GM19395 (cell line): ENCODE results near the gene MAP4K3.
A peak's percentile ranks its signal among the peaks of the same experiment; 100 is the strongest.
"Not testable (repeated sequence)": the region's sequence is repeated elsewhere in the genome, so short reads cannot be mapped to it uniquely, and the experiment has no call there.

Experiments used
- ATAC-seq: cut with Tn5 transposase; IDR thresholded peaks from one replicate; pipeline ENCODE4 v1.9.1; 2021; ENCODE audit warnings: mild to moderate bottlenecking, moderate library complexity; ENCODE audit not compliant: unreplicated experiment

The MAP4K3 gene

GRCh38 chr2:39246382-39246980, 190.6 kb downstream of the MAP4K3 start:
- ATAC-seq: no peak

- ATAC-seq: not testable (repeated sequence)
Observed at GRCh38 chr2:39244963-39245625, 192.0 kb downstream of the MAP4K3 start.

GRCh38 chr2:39244241-39244862, 192.7 kb downstream of the MAP4K3 start:
- not testable (repeated sequence) for ATAC-seq

GRCh38 chr2:39243469-39244123, 193.5 kb downstream of the MAP4K3 start, which contains the start of gene CDKL4:
CDKL4 (minus strand) TSS chr2:39243970.
- ATAC-seq: no peak

- ATAC-seq: no peak
Observed at GRCh38 chr2:39241588-39241987, 195.5 kb downstream of the MAP4K3 start.

- ATAC-seq: no peak
Observed at GRCh38 chr2:39240758-39241157, 196.3 kb downstream of the MAP4K3 start.

GRCh38 chr2:39234754-39235153, 202.3 kb downstream of the MAP4K3 start:
- ATAC-seq: no peak

GRCh38 chr2:39232141-39232540, 204.9 kb downstream of the MAP4K3 start:
- ATAC-seq: no peak

GRCh38 chr2:39228413-39229209, 208.5 kb downstream of the MAP4K3 start:
- ATAC-seq: peak; percentile 33

GRCh38 chr2:39227628-39228412, 209.3 kb downstream of the MAP4K3 start:
- peak; percentile 79 for ATAC-seq

GRCh38 chr2:39225567-39225966, 211.5 kb downstream of the MAP4K3 start:
- no peak for ATAC-seq

GRCh38 chr2:39223909-39224308, 213.2 kb downstream of the MAP4K3 start:
- no peak for ATAC-seq

GRCh38 chr2:39221459-39221858, 215.6 kb downstream of the MAP4K3 start:
- no peak for ATAC-seq

GRCh38 chr2:39220136-39220535, 216.9 kb downstream of the MAP4K3 start:
- ATAC-seq: no peak

- no peak for ATAC-seq
Observed at GRCh38 chr2:39218391-39218790, 218.7 kb downstream of the MAP4K3 start.

GRCh38 chr2:39217192-39217550, 219.9 kb downstream of the MAP4K3 start:
- ATAC-seq: peak; percentile 58

- peak; percentile 69 for ATAC-seq
Observed at GRCh38 chr2:39216346-39217191, 220.5 kb downstream of the MAP4K3 start.

GRCh38 chr2:39215545-39215944, 221.5 kb downstream of the MAP4K3 start:
- ATAC-seq: no peak

GRCh38 chr2:39213015-39213414, 224.1 kb downstream of the MAP4K3 start:
- no peak for ATAC-seq
